C4-2B (cell line): Measurements from ENCODE around the gene FOXJ2.

Source experiments
- CTCF ChIP-seq: fragments of 450-650 bp; conservative IDR thresholded peaks from 2 replicates; pipeline ENCODE4 v1.5.1; 2017; ENCODE audit warnings: mild to moderate bottlenecking
- ZFX ChIP-seq: fragments of 450-650 bp; IDR thresholded peaks from 2 replicates; pipeline ENCODE4 v1.6.1; 2017

GRCh38 chr12:8037947-8038346 is 5.4 kb downstream of the FOXJ2 start:
- TF ChIP-seq CTCF = no peak
- TF ChIP-seq ZFX = no peak
